ENCODE data around the gene ACIN1. TPM values are rescaled to one million over a fixed set of nuclear protein-coding genes. Genes with fewer than 3 reads are reported as not detected.

ACIN1 gene
- total RNA-seq, 1 donor from 2014 or later: 210 TPM

DNA sequence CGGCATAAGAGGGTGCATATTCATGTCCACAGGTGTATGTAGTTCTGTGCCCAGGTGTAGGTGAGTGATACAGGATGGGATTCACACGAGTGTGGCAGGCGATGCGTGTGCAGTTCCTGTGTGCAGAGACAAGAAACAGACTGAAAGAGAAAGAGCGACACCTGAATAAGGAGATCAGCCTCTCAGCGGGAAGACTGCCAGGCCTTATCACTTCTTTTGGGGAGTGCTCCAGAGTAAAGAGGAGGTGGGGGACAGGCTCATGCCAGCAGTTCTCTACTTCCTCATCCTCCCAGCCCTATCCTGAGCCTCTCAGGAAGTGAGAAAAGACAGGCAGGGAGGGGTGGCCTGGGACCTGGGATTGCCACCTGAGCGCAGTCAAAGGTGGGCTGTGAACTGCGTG lies 50.1 kb downstream of the ACIN1 start:
- intact Hi-C loops (cut with micrococcal nuclease): no loop called here

DNA sequence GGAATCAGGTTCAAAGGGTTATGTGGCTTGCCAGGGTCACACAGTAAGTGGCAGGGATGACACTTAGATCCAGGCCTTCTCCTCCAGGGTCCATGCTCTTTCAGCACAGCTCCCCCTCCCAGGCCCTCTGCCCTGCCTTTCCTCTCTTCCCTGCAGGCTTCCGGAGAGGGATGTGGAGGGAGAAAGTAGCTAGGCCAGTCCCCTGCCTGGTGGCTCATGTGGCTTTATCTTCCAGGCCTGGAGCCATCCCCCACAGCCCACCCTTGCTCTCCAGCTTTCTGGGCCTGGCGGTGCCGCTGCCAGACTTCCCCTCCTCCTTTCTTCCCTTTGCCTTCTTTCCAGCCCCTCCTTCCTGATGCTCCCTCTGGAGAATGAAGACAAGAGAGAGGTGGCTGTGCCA lies 51.2 kb downstream of the ACIN1 start:
- intact Hi-C loops (cut with micrococcal nuclease): no loop called here

DNA sequence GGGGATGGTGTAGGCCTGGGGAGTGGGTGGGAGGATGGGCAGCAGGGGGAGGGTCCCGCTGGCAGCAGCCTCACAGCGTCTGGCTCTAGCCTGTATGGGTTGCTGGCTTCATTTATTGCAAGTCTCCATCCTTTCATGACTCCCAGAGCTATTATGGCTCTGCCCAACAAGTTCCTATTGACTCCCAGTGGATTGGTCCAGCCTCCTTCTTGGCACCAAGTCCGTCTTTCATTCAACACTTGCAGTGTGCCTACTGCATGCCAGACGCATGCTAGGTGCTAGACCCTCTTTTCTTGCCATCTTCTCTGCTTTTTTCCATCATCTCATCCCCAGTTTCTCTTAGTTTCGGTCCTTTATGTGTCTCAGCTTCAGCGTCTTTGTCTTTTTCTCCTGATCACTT lies 51.8 kb downstream of the ACIN1 start:
- intact Hi-C loops (cut with micrococcal nuclease): no loop called here

DNA sequence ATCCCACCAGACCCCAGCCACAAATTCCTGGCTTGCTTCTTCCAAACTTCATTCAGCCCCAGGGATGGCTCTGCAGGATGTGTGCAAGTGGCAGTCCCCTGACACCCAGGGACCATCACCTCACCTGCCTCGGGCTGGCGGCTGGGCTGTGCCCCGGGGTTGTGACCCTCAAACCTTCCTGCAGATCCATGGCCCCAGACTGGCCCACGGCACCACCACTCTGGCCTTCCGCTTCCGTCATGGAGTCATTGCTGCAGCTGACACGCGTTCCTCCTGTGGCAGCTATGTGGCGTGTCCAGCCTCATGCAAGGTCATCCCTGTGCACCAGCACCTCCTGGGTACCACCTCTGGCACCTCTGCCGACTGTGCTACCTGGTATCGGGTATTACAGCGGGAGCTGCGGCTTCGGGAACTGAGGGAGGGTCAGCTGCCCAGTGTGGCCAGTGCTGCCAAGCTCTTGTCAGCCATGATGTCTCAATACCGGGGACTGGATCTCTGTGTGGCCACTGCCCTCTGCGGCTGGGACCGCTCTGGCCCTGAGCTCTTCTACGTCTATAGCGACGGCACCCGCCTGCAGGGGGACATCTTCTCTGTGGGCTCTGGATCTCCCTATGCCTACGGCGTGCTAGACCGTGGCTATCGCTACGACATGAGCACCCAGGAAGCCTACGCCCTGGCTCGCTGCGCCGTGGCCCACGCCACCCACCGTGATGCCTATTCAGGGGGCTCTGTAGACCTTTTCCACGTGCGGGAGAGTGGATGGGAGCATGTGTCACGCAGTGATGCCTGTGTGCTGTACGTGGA lies 52.6 kb downstream of the ACIN1 start, which contains the start of gene PSMB11:
Gene PSMB11 (plus strand): TSS at position 51 of the 804 bp plus-strand sequence. CDS start 14 bp downstream, at position 65.
- intact Hi-C loops (cut with micrococcal nuclease): no loop called here

DNA sequence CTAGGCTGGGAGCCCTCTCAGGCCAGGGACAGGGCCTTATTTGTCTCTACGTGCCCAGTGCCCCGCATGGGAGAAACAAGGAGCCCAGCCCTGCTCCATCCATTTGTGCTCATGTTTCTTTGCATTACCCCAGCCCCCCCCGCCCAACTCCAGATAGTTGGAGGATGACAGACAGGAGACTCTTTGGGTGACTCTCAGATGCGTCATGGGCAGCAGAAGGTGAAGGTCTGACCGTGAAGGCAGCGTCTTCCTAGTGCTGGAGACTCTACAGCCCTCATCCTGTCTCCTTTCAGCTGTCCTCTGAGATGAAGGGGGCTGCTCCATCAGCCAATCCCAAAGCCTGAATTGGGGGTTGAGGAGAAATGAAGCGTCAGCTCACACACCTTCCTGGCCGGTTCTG lies 53.2 kb downstream of the ACIN1 start:
- intact Hi-C loops (cut with micrococcal nuclease): no loop called here

DNA sequence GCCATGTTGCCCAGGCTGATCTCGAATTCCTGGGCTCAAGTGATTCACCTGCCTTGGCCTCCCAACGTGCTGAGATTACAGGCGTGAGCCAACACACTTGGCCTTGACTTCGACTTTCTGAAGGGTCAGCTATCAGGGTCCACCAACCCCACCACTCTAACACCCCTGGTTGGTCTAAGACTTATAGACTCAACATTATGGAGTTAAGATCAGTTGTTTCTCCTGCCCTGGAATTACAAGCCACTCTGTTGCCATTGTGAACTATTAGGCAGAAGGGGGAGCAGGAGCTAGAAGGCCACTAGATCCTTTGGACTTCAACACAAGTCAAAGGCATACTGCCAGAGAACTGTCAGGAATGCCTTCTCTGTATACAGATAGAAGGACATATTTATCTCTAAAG lies 54.8 kb downstream of the ACIN1 start:
- intact Hi-C loops (cut with micrococcal nuclease): no loop called here

DNA sequence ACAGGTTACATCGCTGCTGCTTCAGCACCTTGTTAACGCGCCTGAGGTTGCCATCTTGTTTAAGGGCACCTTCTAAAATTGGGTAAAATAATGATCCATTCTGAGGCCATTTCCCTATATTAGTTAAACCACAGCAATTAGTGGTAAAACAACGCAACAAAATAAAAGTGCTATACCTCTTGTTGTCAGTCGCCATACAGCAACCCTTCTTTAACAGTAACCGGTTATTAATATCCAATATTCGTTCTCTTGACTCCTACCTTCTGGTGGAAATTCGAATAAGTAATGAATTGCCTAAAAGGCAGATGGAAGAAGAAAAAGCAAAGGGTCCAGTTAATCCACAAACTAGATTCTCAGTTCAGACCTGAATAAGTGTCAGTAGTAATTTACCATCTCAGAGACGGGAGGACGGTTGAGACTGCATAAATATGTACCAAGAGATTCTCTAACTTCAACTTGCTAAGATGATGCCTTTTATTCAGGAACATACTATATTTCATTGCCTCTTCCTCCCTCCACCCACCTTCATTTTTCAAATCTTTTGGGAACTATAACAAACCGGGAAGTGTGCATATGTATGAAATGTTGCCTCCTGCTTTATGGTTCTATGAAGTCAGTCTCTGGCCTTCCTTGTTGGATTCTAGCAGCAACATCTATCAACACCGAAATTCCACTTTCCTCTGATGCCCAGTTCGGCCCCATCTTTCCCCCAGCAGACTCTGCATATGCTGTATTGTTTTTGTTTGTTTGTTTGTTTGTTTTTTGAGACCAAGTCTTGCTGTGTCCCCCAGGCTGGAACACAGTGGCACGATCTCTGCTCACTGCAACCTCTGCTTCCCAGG lies 59.4 kb downstream of the ACIN1 start:
- intact Hi-C loops (cut with micrococcal nuclease): loop anchor here (1.0 to 2.0 kb wide), 6 partner anchors 21 to 286 kb away; partner anchors contain the start of genes HAUS4, OXA1L and PABPN1

DNA sequence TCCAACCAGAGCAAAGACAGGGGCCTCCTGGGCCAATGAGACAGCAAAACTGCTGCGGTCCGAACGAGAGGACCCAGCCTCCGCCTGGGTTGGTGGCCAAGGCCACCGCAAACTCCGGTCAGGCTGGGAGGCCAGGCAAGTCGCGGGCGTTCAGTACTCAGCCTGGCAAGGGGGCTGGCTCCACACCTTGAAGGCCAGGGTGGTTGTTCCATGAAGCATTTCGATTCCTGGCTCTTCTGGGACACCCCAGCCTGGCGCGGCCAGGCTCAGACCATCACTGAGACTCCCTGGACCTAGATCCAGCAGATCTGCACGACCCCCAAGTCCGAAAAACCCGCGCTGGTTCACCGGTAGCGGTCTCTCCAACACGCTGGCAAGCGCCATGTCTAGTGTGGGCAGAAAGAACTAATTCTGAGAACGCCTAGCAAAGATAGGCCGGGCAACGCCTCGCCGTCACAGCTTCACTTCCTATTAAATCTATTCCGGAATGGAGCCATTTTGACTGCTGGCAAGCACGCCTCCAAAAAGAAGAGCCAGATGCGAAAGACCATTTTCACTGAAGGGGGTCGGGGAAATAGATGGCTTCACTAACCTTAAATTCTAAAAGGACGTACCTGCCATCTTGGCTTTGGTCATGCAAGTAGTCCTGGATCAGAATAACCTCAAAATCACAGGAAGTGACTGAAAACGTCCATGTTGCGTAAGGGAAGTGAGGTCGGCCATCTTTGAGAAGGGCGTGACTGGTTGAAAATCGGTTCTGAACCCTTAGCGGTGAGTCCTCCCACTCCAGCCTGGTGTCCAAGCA lies 60.2 kb downstream of the ACIN1 start, which contains the start of gene PSMB5:
Gene PSMB5 (minus strand): TSS at position 403 of the 805 bp plus-strand sequence. CDS start 19 bp downstream, at position 384.
- intact Hi-C loops (cut with micrococcal nuclease): loop anchor here (1.0 to 2.0 kb wide), 10 partner anchors 22 to 287 kb away; partner anchors contain the start of genes ACIN1, C14orf119, HAUS4 and OXA1L

DNA sequence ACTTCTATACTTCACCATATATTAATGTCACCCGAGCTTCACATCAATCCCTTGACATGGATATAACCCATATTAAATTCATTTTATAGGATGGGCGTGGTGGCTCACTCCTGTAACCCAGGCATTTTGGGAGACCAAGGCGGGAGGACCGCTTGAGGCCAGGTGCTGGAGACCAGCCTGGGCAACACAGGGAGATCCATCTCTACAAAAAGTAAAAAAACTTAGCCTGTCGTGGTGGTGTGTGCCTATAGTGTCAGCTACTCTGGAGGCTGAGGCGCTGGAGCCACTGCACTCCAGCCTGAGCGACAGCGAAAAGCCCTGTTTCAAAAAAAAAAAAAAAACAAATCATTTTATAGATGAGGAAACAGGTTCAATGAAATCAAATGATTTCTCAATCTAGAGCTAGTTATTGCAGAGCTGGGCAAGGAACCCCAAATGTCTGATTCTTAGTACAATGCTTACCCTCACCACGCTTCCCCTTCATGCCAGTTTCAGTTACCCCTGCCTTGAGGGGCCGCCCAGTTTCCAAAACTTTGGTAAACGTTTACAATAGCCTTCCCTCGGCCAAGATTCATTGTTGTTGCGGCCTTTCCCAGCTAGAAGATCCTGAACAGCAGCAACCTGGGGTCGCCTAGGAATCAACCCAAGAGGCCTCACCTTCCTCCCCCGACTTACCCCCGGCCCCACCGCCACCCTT lies 61.0 kb downstream of the ACIN1 start:
- intact Hi-C loops (cut with micrococcal nuclease): loop anchor here (1.0 to 2.0 kb wide), 7 partner anchors 27 to 115 kb away; partner anchors contain the start of genes ACIN1, C14orf119, HAUS4 and PRMT5

DNA sequence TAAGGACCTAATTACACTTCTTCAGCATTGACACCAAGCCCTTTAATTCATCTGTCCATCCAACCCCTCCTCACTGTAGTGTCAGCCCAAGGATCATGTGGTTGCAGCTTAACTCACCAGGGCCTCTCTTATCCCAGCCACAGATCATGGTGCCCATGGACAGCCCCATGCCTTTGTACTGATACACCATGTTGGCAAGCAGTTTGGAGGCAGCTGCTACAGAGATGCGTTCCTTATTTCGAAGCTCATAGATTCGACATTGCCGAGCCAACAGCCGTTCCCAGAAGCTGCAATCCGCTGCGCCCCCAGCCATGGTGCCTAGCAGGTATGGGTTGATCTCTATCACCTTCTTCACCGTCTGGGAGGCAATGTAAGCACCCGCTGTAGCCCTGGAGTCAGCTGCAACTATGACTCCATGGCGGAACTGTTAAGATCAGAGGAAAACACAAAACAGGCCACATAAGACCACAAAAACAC lies 61.6 kb downstream of the ACIN1 start:
- intact Hi-C loops (cut with micrococcal nuclease): no loop called here

DNA sequence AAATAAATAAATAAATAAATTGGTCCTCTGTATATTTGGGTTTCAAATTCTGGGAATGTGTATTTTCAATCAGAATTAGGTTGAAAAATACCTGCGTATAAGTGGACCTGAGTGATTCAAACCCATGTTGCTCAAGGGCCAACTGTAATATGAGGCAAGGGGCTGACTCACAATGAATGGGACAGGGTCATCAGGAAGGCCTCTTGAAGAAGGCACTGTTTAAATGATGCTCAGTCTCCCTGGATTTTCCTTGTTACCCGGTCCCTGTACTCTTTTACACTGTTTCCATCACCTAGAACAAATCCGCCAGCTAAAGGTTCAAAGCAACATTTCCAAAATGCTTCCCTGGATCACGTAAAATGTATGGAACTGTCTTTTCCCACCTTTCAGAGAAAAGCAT lies 64.0 kb downstream of the ACIN1 start:
- intact Hi-C loops (cut with micrococcal nuclease): no loop called here

DNA sequence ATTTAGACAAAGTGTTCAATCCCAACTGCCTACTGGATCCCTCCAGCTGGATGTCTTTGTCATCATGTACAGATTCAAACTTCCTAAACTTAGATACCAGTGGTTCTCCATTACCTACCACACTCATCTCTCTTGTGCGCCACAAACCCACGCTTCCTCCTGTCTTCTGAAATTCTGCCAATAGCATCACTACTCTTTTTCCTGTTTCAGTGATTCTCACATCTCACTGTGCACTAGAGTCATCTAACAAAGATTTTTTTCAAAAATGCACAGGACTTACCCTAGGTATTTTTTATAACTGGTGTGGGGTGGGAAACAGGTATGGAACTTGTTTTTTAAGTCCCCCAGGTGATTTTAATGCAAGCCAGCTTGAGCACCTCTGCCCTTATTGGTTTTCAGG lies 66.1 kb downstream of the ACIN1 start:
- intact Hi-C loops (cut with micrococcal nuclease): no loop called here

DNA sequence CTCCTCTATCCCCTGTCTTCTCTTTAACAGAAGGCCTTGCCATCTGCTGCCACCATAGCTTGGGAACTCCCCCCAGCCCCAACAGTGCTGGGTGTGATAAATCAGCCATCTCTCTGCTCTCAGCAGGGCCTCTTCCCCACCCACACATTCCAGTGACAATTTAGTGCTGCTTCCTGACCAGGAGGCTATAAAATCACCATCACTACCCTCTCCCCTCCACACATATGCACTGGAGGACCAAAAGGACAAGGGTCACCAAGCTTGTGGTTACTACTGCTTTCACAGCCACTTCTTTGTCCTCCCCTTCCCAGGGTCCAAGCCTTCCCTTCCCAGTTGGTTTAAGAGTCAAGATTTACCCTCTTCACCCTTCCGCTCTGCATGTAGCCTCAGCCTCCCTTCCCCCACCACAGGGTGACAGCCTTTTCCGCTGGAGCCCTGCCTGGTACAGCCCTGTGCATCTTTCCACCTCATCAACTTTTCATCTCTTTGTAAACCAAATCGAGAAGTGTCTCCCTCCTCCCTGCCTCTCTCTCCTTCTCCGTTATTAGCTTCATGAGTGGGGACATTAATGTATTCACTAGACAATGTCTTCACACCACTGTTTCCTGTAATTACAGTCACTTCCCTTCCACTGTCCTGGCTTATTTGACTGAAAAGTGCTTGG lies 69.7 kb downstream of the ACIN1 start:
- intact Hi-C loops (cut with micrococcal nuclease): no loop called here

DNA sequence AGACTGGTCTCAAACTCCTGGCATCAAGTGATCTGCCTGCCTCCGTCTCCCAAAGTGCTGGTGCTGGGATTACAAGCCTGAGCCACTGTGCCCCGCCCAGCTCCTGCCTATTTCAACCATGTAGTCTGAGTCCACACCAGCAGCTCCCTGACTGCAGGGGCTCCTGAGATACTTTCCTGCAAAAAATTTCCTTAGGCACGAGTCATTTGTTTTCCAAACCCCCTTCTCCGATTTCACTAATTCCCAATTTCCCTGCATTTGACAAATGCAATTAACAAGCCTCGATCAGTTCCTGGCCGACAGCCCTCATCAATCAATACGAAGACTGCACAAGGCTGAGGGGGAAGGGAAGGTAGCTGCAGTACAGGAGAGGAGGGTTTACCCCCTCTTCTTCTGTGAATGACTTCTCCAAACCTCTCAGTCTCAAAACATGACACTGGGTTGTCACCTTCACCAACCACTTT lies 70.3 kb downstream of the ACIN1 start:
- intact Hi-C loops (cut with micrococcal nuclease): no loop called here

DNA sequence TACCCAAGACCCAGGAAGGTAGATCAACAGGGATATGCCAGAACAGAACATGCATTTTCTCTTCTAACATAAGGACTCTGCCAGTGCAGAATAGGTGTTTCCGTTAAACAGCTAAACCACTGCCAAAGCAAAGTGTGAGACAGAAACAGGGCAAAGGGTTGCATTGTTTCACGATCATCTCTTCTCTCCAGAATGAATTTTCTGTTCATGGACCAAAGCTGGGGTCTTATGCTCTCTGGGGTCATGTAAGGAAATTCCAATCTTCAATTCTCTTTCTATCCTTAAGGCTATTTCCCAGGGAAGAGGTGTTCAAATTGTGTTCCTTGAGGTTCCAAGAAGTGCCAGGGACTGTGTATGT lies 71.2 kb downstream of the ACIN1 start:
- intact Hi-C loops (cut with micrococcal nuclease): no loop called here

DNA sequence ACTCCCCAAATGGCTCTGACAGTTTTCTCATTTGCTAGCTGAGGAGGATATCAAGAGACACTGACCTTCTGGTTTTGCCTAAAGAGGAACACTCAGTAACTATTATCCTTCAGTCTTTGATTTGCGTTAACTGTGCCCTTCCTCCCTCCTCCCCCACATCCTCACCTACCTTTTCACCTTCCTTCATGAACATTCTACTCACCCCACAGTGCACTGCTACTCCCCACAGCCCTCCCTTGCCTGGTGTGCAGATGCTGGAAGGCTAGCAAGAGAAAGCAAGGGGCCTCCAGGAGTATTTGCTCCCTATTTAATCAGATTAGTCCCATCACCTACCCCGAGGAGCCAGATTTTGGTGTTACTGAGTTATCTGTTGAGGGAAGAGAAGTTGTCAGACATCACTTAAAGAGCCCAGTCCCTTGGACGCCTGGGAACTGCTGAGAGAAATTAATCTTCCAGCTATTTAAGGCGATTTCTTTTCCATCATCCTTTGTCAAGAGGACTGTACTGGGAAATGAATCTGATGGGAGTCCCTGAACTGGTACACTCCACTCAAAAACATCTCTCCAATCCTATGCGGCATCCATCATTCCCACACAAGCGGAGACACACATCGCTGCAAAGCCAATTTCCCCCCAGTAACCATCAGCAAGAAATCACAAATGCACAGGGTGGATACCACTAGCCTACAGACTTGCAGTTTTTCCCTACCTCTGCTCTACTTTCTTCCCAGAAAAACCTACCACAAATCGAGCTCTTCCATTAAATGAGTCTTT lies 71.7 kb downstream of the ACIN1 start:
- intact Hi-C loops (cut with micrococcal nuclease): no loop called here

DNA sequence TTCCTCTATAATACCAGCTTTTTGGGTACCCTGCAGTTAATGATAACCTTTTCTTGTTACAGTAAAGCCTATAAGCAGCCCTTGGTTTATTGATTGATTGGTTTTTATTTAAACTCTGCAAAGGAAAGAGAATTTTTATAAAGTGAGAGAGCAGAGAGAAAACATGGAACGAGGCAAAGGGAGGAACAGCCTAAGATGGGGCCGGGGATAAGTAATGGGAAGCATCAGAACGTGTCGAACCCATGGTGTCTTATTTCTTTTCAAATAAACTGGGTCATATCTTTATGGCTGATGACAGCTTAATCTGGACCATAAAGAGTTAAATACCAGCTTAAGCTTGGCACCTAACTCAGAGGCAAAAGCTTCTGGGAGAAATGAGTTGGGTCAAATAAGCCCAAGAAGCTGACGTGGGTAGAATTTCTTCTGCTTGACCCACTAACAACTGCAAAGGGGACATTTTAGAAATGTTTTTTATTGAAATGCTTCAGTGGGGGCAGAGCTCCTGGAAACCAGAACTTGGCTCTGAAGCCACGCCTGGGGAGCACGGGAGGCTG lies 73.0 kb downstream of the ACIN1 start:
- intact Hi-C loops (cut with micrococcal nuclease): no loop called here

DNA sequence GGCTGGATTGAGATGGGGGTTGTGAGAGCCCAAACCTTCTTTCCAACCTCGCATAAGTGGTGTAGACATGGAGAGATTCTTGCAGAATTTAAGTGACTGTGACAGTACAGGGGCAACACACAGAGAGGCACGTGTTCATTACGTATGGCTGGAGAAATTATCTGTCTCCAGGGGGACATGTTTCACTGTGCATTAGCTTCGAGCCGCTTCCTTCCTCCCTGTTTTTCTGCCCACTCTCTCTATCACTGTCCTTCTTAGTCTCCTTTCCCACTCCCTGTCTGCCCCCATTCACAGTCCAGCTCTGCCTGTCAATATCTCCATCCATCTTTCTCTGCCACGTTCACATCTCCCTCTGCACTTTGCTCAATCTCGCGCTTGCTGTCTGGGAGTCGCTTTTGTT lies 73.5 kb downstream of the ACIN1 start:
- intact Hi-C loops (cut with micrococcal nuclease): no loop called here
